MM.1S (cell line): ENCODE data around the gene CYTH4.

Source experiments
- EZH2phosphoT487 ChIP-seq: fragments of 300-600 bp; sonication (generic); IDR thresholded peaks from 2 replicates; pipeline ENCODE4 v1.6.1; 2018; ENCODE audit warnings: antibody characterized with exemption, low read length
- TF ChIP-seq, protein P1 (sequence below): fragments of 300-600 bp; sonication (generic); IDR thresholded peaks from 2 replicates; pipeline ENCODE4 v1.5.1; 2016; ENCODE audit warnings: antibody characterized with exemption, low read length, mixed read lengths

DNA sequence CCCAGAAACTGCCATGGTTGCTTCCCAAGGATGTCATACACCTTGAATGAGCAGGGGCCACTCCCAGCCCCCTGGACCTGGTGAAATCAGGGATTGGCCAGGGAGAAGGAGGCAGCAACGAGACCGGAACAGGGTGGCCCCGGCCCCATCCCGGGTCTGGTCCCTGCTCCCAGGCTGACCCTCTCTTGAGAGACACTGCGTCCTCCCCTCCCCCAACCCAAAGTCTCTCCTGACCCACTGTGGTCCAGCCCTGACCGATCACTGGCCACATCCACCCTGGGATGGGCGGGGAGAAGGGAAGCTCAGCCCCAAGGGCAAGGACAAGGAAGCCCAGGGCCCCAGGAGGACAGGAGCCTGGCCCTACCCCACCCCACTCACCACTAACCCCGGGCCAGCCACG lies 12.4 kb downstream of the CYTH4 start:
- TF ChIP-seq, protein P1, sequence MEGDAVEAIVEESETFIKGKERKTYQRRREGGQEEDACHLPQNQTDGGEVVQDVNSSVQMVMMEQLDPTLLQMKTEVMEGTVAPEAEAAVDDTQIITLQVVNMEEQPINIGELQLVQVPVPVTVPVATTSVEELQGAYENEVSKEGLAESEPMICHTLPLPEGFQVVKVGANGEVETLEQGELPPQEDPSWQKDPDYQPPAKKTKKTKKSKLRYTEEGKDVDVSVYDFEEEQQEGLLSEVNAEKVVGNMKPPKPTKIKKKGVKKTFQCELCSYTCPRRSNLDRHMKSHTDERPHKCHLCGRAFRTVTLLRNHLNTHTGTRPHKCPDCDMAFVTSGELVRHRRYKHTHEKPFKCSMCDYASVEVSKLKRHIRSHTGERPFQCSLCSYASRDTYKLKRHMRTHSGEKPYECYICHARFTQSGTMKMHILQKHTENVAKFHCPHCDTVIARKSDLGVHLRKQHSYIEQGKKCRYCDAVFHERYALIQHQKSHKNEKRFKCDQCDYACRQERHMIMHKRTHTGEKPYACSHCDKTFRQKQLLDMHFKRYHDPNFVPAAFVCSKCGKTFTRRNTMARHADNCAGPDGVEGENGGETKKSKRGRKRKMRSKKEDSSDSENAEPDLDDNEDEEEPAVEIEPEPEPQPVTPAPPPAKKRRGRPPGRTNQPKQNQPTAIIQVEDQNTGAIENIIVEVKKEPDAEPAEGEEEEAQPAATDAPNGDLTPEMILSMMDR = no peak
- TF ChIP-seq EZH2phosphoT487 = no peak
